Right forelimb (tissue), 1 donor: ENCODE data around the gene TERF2IP.

Experiments
- DNase-seq: peaks from one replicate; pipeline ENCODE4 v3.0.0-alpha.2; 2018

The TERF2IP gene

GRCh38 chr16:75647492-75648264, at the start of gene TERF2IP, which contains the start of gene KARS1:
TERF2IP (plus strand) TSS chr16:75647773; CDS start chr16:75647883, 110 bp downstream.
KARS1 (minus strand) TSS chr16:75647665; CDS start chr16:75647639, 26 bp downstream.
- peak; percentile 95 for DNase-seq

- no peak for DNase-seq
These were observed 47.9 kb upstream of the TERF2IP start for GRCh38 chr16:75599452-75600277.

GRCh38 chr16:75603241-75603640, 44.3 kb upstream of the TERF2IP start:
- DNase-seq = no peak

GRCh38 chr16:75606507-75606906, 41.1 kb upstream of the TERF2IP start:
- no peak for DNase-seq

GRCh38 chr16:75614066-75614897, 33.3 kb upstream of the TERF2IP start:
- DNase-seq = no peak

- DNase-seq = no peak
These were observed 32.0 kb upstream of the TERF2IP start for GRCh38 chr16:75615619-75616018.

GRCh38 chr16:75616521-75617010, 31.0 kb upstream of the TERF2IP start:
- no peak for DNase-seq

- no peak for DNase-seq
These were observed 30.5 kb upstream of the TERF2IP start for GRCh38 chr16:75617121-75617520.

GRCh38 chr16:75618780-75619179, 28.8 kb upstream of the TERF2IP start:
- no peak for DNase-seq

- DNase-seq = no peak
These were observed 27.0 kb upstream of the TERF2IP start for GRCh38 chr16:75620326-75621169.

GRCh38 chr16:75621170-75621477, 26.4 kb upstream of the TERF2IP start:
- no peak for DNase-seq

GRCh38 chr16:75622761-75623605, 24.6 kb upstream of the TERF2IP start, which contains the start of gene ADAT1:
ADAT1 (minus strand) TSS chr16:75623281; CDS start chr16:75620799, 2,482 bp downstream.
- DNase-seq = peak; percentile 98

GRCh38 chr16:75624921-75625334, 22.6 kb upstream of the TERF2IP start:
- DNase-seq = no peak

GRCh38 chr16:75626806-75627205, 20.8 kb upstream of the TERF2IP start:
- DNase-seq = no peak

GRCh38 chr16:75627851-75628250, 19.7 kb upstream of the TERF2IP start:
- no peak for DNase-seq

- no peak for DNase-seq
These were observed 19.2 kb upstream of the TERF2IP start for GRCh38 chr16:75628351-75628750.

GRCh38 chr16:75629132-75629531, 18.4 kb upstream of the TERF2IP start:
- DNase-seq = no peak

- DNase-seq = no peak
These were observed 17.5 kb upstream of the TERF2IP start for GRCh38 chr16:75630052-75630451.

- no peak for DNase-seq
These were observed 14.7 kb upstream of the TERF2IP start for GRCh38 chr16:75632857-75633256.

- DNase-seq = no peak
These were observed 12.5 kb upstream of the TERF2IP start for GRCh38 chr16:75635036-75635435.

- DNase-seq = no peak
These were observed 7.0 kb upstream of the TERF2IP start for GRCh38 chr16:75640598-75640997.
